Keratinocyte (primary cell): ENCODE data around the gene GPR39. TPM values are rescaled to one million over a fixed set of nuclear protein-coding genes. Genes with fewer than 3 reads are reported as not detected.

Source experiments
- DNase-seq: peaks from one replicate; pipeline ENCODE4 v3.0.0-alpha.2; 2011; ENCODE audit warnings: low read depth, missing footprints, low spot score
- FAIRE-seq: peaks from 2 replicates; lab custom pipeline; 2011; peaks lifted over from hg19 to GRCh38; lab: Jason Lieb, UNC
- H2AFZ ChIP-seq: 2 replicates; pipeline ENCODE4 v1.6.0; 2012; ENCODE audit warnings: low read length, control low read depth, inconsistent platforms; ENCODE audit not compliant: control insufficient read depth
- H3K27ac ChIP-seq: 2 replicates; pipeline ENCODE4 v1.5.1; 2011; ENCODE audit warnings: low read length; ENCODE audit not compliant: control insufficient read depth, insufficient read depth
- H3K27me3 ChIP-seq: 3 replicates; pipeline ENCODE4 v1.6.0; 2011; ENCODE audit warnings: low read length; ENCODE audit not compliant: control insufficient read depth, insufficient read depth; ENCODE audit errors: extremely low read depth
- H3K36me3 ChIP-seq, 2 experiments: 2 replicates in 1 of 2; 3 replicates in 1 of 2; pipeline ENCODE4 v1.5.1; 2011; ENCODE audit warnings: low read length in 2 of 2, mild to moderate bottlenecking in 1 of 2; ENCODE audit not compliant: control insufficient read depth in 2 of 2, insufficient read depth in 2 of 2; ENCODE audit errors: extremely low read depth in 1 of 2
- H3K4me1 ChIP-seq: 3 replicates; pipeline ENCODE4 v1.5.1; 2011; ENCODE audit warnings: low read length; ENCODE audit not compliant: control insufficient read depth, insufficient read depth; ENCODE audit errors: extremely low read depth
- H3K4me2 ChIP-seq: 3 replicates; pipeline ENCODE4 v1.6.0; 2011; ENCODE audit warnings: low read depth, low read length; ENCODE audit not compliant: control insufficient read depth, insufficient read depth; ENCODE audit errors: extremely low read depth
- H3K4me3 ChIP-seq, 3 experiments: fragments of 200-600 bp in 1 of 3; sonication (generic) in 1 of 3; 2 replicates in 2 of 3; 3 replicates in 1 of 3; pipeline ENCODE4 v1.5.1; 2011 to 2016; ENCODE audit warnings: low read length in 3 of 3, mild to moderate bottlenecking in 3 of 3, control low read depth in 2 of 3, inconsistent platforms in 1 of 3, low read depth in 1 of 3, mixed read lengths in 1 of 3, mixed run types in 1 of 3, moderate library complexity in 1 of 3; ENCODE audit not compliant: control insufficient read depth in 2 of 3, insufficient read depth in 2 of 3; ENCODE audit errors: extremely low read depth in 1 of 3
- H3K79me2 ChIP-seq: 2 replicates; pipeline ENCODE4 v1.6.0; 2012; ENCODE audit warnings: low read length; ENCODE audit not compliant: control insufficient read depth, insufficient read depth
- H3K9ac ChIP-seq: 3 replicates; pipeline ENCODE4 v1.6.0; 2011; ENCODE audit warnings: low read length; ENCODE audit not compliant: control insufficient read depth, insufficient read depth; ENCODE audit errors: extremely low read depth
- H3K9me1 ChIP-seq: 3 replicates; pipeline ENCODE4 v1.6.0; 2011; ENCODE audit warnings: low read length; ENCODE audit not compliant: control insufficient read depth, insufficient read depth; ENCODE audit errors: extremely low read depth
- H3K9me3 ChIP-seq: 2 replicates; pipeline ENCODE4 v1.5.1; 2012; ENCODE audit warnings: low read depth, low read length; ENCODE audit not compliant: control insufficient read depth
- H4K20me1 ChIP-seq: 3 replicates; pipeline ENCODE4 v1.6.0; 2011; ENCODE audit warnings: low read length; ENCODE audit not compliant: control insufficient read depth, insufficient read depth; ENCODE audit errors: extremely low read depth
- EZH2 ChIP-seq: IDR thresholded peaks from one replicate; pipeline ENCODE4 v1.6.1; 2012; ENCODE audit warnings: inconsistent platforms, mild to moderate bottlenecking, low read length, moderate library complexity
- dilution Hi-C: fragments of 300-500 bp; cut with MboI; formaldehyde crosslinking; loops from one replicate; pipeline ENCODE4 v1.7.0; 2020; ENCODE audit warnings: low sequenced_read_pairs; ENCODE audit not compliant: extremely low pct_ligation_motif_present
- polyA plus RNA-seq, 5 experiments: library from polyadenylated mRNA; depleted of rRNA in 3 of 5; stranded (reverse) in 3 of 5; stranded (forward) in 1 of 5; unstranded in 1 of 5; fragments of >200 nt; gene quantifications; 1 replicate in 1 of 5; 2 replicates in 3 of 5; 3 replicates in 1 of 5; pipeline versions ENCODE4 v1.2.1 to v1.2.3, GENCODE V29; 2011 to 2012; ENCODE audit warnings: missing spikeins in 2 of 5, low read depth in 1 of 5, low replicate concordance in 1 of 5
- TF ChIP-seq, protein P1 (sequence below), 3 experiments: IDR thresholded peaks in 1 of 3; conservative IDR thresholded peaks in 1 of 3; optimal IDR thresholded peaks in 1 of 3; 2 replicates in 2 of 3; 3 replicates in 1 of 3; pipeline versions ENCODE3 to v1.5.1; 2011; ENCODE audit warnings: low read length in 3 of 3, mild to moderate bottlenecking in 3 of 3, moderate library complexity in 2 of 3, control low read depth in 1 of 3, inconsistent platforms in 1 of 3; ENCODE audit not compliant: insufficient read depth in 2 of 3; ENCODE audit errors: extremely low read depth in 1 of 3

Gene GPR39
- polyA plus RNA-seq, 1 donor (not counting 4 experiments of a cell fraction or from before 2014, with no cell fraction given) = 4.7 TPM

DNA sequence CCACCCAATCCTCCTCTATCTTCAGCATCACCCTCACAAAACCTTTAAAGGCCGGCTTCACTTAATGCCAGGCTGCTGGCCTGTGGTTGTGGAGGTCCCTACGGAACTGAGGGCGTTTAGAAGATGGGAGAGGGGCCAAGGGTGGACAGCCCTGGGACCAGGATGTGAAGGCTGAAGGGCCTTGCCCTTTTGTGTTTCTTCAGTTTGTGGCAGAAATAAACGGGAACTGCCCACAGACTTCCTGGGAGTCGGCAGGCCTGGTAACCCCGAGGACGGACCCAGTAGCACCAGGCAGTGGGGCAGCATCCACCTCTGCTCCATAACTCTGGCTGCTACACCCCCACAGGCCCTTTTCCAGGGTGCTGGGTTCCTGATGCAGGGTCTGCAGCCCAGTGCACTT, 202.1 kb downstream of the GPR39 start:
- Histone ChIP-seq H3K27me3 (no peaks in the 10 kb centered on the region), H3K4me2 (no peak overlapping the region), H3K27ac (no peak overlapping the region), H3K9me1 (no peaks in the 10 kb centered on the region), H3K4me3 (no peak overlapping the region), H3K79me2 (no peaks in the 10 kb centered on the region), H2AFZ (no peak overlapping the region), H3K9me3 (no peaks in the 10 kb centered on the region), H3K4me1 (peaks cover 2% of the 10 kb centered on the region), H3K36me3 (no peaks in the 10 kb centered on the region), H3K9ac (no peak overlapping the region), H4K20me1 (peaks cover 2% of the 10 kb centered on the region)
- no peak for TF ChIP-seq EZH2
- TF ChIP-seq, protein P1, sequence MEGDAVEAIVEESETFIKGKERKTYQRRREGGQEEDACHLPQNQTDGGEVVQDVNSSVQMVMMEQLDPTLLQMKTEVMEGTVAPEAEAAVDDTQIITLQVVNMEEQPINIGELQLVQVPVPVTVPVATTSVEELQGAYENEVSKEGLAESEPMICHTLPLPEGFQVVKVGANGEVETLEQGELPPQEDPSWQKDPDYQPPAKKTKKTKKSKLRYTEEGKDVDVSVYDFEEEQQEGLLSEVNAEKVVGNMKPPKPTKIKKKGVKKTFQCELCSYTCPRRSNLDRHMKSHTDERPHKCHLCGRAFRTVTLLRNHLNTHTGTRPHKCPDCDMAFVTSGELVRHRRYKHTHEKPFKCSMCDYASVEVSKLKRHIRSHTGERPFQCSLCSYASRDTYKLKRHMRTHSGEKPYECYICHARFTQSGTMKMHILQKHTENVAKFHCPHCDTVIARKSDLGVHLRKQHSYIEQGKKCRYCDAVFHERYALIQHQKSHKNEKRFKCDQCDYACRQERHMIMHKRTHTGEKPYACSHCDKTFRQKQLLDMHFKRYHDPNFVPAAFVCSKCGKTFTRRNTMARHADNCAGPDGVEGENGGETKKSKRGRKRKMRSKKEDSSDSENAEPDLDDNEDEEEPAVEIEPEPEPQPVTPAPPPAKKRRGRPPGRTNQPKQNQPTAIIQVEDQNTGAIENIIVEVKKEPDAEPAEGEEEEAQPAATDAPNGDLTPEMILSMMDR (optimal IDR thresholded peaks at IDR 0.05 in 1 of 3, IDR thresholded peaks at IDR 0.05 in 1 of 3, conservative IDR thresholded peaks at IDR 0.05 in 1 of 3; ENCODE audit: extremely low read depth in 1 of 3, insufficient read depth in 2 of 3, low read length in 3 of 3) = no peak
- dilution Hi-C loops = no loop called here
- no peak for DNase-seq
- no peak for FAIRE-seq

DNA sequence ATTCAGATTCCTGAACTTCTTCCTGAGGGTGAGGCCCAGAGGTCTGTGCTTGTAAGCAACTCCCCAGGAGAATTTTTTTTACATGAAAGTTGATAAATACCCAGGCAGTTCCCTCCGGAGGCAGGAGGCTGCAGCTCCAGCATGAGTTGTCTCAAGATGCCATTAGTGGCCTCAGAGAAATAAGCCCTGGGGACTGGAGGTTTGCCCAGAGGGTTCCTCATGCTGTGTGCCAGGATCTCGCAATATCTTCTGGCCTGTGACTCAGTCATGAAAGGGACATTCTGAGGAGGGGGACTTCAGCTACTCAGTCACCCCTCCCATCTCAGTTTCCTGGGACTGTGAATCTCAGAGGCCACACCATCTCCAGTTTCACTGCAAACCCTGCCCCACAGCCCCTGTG, 203.5 kb downstream of the GPR39 start:
- peaks cover 2% of the 10 kb centered on the region for H3K4me1 ChIP-seq
- no peak overlapping the region for H3K9ac ChIP-seq
- FAIRE-seq (no peak), DNase-seq (no peak)
- H3K36me3 ChIP-seq = no peaks in the 10 kb centered on the region
- dilution Hi-C loops = no loop called here
- H3K9me1 ChIP-seq = no peaks in the 10 kb centered on the region
- H3K27ac ChIP-seq = no peak overlapping the region
- no peaks in the 10 kb centered on the region for H3K9me3 ChIP-seq
- peaks cover 2% of the 10 kb centered on the region for H4K20me1 ChIP-seq
- H3K27me3 ChIP-seq = no peaks in the 10 kb centered on the region
- no peak overlapping the region for H3K4me3 ChIP-seq
- no peak overlapping the region for H3K4me2 ChIP-seq
- TF ChIP-seq EZH2 = no peak
- TF ChIP-seq, protein P1 (optimal IDR thresholded peaks at IDR 0.05 in 1 of 3, IDR thresholded peaks at IDR 0.05 in 1 of 3, conservative IDR thresholded peaks at IDR 0.05 in 1 of 3; ENCODE audit: extremely low read depth in 1 of 3, insufficient read depth in 2 of 3, low read length in 3 of 3) = no peak
- no peak overlapping the region for H2AFZ ChIP-seq
- no peaks in the 10 kb centered on the region for H3K79me2 ChIP-seq
